ENCODE results near the gene IL12A. TPM values are rescaled to one million over a fixed set of nuclear protein-coding genes. Genes with fewer than 3 reads are reported as not detected.
A peak's percentile ranks its signal among the peaks of the same experiment; 100 is the strongest.

The IL12A gene
- under 0.01 and 0.44 TPM in 2 replicates for total RNA-seq

DNA sequence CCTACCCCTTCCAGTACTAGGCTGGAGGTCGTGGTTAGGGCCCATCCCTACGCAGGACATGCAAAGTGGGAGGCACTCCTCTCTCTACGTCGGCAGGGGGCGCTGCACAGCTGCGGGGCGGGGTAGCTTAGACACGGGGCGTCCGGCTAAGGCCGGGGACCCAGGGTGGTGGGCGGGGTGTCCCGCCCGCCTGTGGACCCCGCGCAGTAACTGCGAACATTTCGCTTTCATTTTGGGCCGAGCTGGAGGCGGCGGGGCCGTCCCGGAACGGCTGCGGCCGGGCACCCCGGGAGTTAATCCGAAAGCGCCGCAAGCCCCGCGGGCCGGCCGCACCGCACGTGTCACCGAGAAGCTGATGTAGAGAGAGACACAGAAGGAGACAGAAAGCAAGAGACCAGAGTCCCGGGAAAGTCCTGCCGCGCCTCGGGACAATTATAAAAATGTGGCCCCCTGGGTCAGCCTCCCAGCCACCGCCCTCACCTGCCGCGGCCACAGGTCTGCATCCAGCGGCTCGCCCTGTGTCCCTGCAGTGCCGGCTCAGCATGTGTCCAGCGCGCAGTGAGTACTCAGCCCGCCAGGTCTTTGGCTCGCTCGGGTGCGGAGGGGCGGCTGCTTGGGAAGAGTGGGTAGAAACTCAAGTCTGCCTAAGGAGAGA, at the start of gene IL12A:
IL12A (plus strand) TSS at position 219 of the 655 bp plus-strand sequence.
- peak; percentile 82 to 85 for DNase-seq (ENCODE audit: low read depth in 2 of 2)

DNA sequence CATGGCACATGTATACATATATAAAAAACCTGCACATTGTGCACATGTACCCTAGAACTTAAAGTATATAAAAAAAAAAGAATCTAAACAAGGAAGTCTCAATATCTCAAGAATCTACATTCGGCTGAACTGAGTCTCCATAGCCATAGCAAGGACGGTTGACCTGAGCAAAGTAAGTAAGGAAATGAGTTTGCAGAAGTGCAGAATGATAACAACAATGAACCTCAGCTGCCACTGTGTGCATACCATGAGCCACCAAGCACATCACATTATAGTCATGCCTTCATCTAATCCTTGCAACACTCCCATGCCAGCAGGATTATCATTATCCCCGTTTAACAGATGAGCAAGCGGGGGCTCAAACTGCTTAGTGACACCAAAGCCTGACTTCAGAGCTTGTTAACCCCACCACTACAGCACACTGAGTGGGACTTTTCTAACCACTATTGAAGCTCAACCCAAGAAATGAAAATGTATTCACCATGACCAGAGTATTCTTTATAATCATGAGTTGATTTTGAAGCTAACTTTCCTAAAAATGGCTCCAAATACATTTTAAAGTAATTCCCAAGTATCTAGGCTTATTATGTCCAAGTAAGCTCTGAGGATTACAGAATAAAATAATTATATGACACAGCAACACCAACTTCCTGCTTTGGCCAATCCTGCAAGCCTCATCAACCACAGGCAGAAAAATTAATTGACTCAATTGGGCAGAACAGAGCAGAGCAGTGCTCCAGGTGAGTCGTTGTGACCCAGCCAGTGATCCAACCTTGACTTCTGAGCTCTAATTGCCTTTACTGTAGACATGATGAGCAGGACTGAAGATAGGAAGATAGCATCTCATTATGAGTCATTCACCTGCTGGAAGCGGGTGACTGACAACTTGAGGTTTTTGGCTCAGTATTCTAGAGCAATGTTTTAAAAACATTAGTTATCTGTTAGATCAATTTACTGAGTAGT, 47.3 kb upstream of the IL12A start:
- no peak for DNase-seq (ENCODE audit: low read depth in 2 of 2)

DNA sequence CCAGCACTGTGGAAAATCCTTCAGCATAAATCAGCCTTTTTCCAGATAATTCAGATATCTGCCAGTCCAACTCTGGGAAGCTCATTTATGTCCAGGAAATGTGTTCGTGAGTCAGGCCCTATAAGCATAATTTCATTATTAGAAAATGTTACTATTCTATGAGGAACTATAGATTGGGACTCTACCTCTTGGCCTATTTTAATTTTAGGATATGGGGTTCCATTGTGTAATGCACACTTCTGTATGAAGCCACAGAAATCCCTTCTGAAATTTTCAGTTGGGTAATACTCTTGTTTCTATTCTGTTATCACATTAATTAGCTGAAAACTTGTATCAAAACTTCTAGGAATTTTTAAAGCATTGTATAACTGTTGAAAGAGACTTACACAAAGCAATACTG, 43.9 kb upstream of the IL12A start:
- DNase-seq (ENCODE audit: low read depth in 2 of 2) = peak in 1 of 2 donors; percentile 39

DNA sequence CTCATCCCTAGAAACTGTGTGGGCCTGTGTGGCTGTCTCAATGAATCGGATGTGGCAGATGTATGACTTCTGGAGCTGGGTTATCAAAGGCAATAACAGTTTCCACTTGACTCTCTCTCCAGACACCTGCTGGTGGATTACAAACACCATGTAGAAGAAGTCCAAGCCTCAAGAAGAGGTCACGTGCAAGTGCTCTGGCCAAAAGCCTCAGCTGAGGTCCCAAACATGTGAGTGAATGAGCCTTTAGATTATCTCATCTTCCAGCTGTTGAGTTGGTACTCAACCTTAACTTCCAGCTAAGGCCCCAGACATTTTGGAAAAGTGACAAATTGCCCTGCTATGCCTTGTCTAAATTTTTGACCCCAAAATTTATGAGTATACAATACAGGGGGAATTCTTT, 42.7 kb upstream of the IL12A start:
- no peak for DNase-seq (ENCODE audit: low read depth in 2 of 2)

DNA sequence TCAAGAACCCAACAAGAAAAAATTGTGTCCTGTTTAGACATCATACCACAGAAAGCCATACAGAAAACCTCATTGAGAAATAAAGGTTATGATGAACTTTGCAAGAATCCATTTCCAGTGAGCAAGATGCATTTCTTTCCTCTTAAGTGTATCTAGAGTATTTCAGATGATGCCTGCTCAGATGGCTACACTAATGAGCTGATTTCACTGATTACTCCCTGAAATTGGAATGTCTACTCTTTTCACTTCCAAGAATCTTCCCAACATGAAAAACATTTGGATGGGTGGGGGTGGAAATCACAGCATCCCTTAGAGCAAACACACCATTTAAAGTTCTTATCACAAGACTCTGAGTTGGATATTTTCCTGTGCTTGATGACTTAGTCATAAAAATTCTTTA, 41.4 kb upstream of the IL12A start:
- peak in 1 of 2 donors; percentile 22 for DNase-seq (ENCODE audit: low read depth in 2 of 2)

DNA sequence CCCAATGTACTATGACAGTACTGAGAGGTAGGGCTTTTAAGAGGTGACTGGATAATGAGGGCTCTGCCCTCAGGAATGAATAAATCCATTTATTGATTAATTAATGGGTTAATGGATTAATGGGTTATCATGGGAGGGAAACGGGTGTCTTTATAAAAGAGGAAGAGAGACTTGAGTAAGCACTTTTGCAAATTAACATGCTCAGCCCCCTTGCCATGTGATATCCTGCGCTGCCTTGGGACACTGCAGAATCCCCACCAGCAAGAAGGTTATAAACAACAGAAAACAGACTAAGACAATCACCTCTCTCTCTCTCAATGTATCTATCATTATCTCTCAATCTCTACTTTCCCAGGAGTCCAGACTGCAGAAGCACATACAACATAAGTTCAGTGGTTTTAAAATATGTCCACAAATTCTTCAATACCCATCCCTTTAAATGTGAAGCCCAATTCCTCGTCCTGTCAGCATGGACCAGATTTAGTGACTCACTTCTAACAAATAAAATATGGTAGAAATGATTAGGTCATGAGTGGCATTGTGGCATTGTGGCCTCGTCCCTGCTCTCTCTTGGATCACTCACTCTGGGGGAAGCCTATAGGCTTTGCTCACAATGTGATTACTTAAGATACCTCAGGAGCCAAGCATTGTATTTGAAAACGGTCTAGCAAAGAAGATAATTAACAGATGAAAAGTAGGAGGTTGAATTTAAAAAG, 40.0 kb upstream of the IL12A start:
- no peak for DNase-seq (ENCODE audit: low read depth in 2 of 2)

DNA sequence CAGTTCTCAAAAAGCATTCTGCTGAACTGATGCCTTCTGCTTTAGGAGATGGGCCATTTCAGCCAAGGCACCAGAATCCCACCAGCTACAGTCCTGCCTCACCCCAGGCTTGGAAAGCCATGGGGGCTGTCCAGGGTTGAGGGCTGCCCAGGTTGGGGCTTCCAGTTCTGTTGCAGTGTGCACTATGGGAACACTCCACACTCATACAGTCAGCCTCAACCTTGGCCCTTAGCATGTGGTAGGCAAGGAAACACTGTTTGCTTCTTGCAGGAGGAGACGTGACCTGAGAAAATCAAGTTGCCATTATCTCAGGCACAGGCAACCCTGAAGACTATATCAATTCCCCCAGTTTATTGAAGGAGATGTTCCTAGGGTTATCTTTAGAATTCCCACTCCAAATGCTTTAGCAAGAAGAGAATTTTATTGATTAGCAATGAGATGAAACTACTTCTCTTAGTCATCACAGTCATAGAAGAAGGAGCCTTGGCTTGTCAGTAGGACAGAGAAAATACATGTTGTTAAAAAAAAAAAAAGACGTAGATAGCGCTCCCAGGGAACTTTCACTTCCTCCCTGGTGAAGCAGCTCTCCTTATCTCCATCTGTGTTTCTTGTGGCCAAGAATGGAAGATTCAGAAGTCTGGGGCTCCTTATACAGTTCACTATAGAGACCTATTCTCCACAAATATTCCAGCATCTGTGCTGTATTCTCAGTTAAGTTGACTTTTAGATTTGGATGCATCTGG, 38.3 kb upstream of the IL12A start:
- no peak for DNase-seq (ENCODE audit: low read depth in 2 of 2)

DNA sequence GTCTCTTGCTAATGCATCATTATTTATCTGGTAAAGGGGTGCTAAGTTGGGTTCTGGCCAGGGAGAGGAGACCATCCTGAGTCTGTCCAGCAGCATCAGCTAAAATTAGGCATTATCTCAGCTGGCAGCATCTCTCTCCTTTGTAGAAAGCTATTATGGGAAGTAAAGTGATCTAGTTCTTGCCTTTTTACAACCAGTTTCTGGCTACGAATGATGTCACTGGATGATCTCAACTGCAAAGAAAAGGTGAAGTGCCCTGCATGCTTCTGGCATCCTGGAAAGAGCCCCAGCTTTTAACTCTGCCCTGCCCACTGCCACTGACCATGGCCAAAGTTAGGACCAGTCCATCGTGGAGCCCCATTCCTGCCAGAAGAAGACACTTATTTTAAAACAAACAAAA, 37.1 kb upstream of the IL12A start:
- no peak for DNase-seq (ENCODE audit: low read depth in 2 of 2)

DNA sequence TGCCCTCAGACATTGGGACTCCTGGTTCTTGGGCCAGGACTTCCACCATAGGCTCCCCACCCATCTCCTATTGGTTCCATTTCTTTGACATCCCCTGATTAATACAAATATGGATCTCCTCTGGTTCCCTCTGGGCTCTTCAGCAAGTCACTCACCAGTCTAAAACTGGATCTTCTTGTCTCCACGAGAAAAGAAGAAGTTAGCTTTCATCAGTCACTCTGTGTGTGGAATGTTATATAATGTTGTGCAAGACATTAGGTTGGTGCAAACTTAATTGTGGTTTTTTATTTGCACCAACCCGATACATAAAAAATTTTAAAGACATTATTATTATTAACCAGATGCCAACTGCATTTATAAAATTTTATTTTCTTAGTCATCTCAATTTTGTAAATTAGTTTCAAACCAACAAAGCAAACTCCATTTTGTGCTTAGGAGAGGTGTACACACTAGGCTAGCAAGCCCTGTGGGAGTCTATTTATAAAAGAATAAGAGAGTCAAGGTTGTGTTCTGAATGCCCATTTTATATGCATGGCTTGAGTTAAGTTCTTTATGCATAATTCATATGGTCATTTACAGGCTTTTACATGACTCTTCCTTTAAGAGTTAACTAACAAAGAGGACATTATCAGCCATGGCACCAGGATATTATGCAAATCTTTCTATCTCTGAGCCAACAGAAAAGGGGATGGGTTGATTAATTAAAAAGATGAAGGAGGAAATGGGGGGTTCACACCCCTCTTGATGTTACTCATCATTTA, 35.1 kb upstream of the IL12A start:
- no peak for DNase-seq (ENCODE audit: low read depth in 2 of 2)

DNA sequence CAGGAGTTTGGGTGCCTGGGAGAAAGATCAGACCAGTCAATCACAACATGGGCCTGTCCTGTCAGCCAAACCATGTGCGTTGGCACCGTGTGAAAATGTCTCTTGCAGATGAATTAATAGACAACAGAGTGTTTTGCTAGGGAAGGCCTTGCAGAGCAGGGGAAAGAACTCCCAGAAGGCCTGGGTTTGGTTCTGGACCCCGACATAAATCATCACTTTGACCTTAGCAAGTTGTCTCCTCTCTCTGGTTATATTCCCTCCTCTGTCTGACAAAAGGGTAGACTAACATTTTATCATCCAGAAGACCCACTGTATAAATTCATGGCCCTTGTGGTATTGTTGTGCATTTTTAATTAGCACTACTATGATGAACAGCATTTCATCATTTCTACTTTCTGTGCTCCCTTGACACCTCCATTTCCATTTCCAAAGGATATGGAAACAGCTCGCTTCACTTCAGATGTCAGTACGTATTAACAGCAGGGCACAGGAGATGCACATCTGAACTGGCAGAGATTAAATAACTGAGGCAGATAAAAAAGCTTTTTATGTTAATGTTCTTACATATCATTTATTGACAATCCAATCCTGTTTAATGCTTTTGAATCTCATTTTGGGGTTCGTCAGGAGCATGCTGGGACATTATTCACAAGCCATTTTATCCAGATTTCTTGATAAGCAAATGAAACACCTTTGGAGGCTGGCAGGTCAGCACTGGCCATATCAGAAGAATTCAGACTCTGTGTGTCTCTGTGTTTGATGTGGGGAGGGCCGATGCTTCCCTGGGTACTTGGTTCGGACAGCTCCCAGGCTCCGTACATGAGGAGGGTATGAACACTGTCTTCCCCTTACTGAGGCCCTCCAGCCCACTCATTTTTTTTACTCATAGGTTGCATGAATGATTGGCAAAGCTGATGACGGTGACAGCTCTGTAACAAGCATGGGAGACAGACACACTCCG, 28.2 kb upstream of the IL12A start:
- no peak for DNase-seq (ENCODE audit: low read depth in 2 of 2)

DNA sequence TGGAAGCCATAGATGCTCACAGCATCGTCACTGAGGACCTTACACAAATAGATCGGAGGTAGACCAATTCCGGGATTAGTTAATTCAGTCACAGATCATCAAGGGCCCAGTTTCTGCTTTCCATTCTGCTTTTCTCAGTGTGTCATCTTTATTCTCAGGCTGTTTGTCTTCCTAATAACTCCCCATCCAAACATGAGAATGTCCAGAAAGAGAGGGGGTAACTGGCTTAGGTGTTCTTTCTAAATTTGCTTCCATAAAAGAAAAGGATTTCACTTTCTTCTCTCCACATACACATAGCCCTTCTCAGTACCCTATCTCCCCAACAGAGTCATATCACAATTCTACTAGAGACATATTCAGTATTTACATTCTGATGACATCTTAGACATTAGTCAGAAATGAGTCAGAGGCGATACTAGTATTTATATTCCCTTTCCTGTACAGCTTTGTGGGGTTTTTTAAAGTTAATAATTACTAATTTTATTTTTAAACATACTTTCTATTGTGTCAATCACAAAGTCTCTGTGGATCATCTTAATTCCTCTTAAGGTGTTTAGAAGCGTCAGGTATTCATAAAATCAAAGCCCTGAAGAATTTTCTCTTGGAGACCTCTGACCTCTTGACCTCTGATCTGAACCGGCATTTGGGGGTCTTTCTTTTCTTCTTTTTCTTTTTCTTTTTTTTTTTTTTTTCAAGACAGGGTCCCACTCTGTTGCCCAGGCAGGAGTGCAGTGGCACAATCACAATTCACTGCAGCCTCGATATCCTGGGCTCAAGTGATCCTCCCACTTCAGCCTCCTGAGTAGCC, 24.3 kb upstream of the IL12A start:
- peak in 1 of 2 donors; percentile 72 for DNase-seq (ENCODE audit: low read depth in 2 of 2)

DNA sequence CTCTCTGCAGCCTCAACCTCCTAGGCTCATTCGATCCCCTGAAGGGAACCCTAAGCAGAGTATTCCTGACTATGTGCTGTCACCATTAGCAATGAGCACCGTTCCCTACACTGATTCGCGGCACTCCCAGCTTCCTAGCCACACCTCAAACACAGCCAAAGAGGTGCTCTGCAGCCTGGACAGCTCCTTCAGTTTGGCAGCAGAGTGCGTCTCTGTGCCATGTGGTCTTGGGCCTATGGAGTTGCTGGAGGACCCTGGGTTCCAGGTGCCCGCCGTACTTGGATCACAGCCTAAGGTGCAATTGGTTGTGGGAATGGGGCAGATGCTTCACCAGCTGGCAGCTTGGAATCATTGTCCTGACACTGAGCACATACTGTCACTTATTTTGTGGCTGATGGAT, 17.3 kb upstream of the IL12A start:
- no peak for DNase-seq (ENCODE audit: low read depth in 2 of 2)

DNA sequence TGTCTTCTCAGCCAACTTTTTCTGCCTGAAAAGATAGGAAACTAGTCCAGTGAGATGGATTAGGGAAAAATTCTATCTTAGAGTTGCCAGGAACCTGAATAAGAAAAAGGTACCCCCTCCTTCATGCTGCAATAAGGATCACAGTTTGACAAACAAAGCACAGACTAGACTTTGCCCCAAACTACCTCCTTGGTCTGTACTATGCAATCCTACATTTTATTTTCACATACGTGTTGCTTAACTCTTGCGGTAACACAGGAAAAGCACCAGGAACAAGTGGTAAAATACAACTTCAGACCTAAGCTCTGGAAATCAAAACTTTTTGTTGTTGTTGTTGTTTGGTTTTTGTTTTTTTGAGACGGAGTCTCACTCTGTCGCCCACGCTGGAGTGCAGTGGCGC, 11.3 kb upstream of the IL12A start:
- no peak for DNase-seq (ENCODE audit: low read depth in 2 of 2)

DNA sequence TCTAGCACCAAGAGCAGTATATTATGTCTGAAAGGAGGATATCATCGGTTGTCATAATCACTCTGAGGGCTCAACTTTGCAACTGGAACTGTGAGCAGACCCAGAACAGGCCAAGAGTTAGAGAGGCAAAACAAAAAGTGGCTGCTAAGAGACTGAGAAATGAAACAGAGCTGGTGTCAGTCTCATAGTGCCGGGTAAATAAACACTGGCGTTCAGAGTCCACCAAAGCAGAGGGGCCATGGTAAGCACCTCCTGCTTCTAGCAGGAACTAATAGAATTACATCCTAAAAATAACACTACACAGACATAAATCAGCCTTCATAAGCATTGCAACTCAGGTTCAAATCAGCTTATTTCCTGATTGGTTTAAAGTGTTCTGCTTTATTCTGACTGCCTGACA, 10.3 kb upstream of the IL12A start:
- DNase-seq (ENCODE audit: low read depth in 2 of 2) = peak; percentile 21 to 43

DNA sequence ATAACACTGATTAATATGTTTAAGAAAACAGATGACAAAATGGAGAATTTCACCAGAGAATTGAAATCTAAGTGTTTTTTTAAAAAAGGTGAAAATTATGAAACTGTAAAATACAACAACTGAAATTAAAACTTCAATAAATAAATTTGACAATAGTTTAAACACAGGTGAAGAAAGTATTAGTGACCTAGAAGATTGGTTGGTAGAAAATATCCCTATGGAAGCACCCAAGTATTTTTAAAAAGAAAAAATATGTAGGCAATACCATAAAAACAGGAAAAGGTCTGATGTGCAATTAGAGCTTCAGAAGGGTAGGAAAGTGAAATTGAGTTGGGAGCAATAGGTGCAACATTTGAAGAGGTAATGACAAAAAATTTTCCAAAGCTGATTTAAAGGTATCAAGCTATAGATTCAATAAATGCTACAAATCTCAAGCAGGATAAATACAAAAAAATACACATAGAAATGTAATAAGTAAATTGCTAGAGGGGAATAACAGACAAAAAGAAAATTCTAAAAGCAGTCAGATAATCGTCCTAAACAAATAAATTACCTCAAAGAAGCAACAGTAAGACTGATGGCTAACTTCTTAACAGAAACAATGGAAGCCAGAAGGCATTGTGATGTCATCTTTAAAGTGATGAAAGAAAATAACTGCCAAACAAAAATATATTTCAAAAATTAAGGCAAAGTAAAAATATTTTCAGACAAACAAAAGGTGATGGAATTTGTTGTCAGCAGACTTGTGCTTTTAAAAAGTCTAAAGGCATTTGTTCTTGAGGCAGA, 9.5 kb upstream of the IL12A start:
- DNase-seq (ENCODE audit: low read depth in 2 of 2) = no peak

DNA sequence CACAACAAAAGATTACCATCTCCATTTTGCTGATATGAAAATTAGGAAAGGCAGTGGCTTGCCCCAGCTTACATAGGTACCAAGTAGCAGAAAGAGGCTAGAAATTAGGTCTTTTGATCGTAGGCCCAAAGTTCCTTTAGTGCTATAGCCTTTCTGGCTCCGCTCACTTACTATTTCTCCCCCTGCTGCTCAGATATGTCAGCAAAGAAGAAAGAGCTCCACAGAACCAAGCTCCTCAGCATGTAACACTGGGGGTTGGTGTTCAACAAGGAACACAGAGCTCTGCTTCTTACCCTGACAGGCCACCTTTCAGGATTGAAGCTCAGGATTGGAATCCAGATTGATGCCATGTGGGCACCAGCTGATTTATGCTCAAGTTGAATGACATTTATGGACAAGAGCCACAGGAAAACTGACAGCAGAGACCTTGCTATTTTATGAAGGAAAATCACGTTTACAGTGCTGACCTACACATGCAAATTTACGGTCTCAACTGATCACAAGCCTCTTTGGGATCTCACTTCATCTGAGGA, 6.1 kb upstream of the IL12A start:
- no peak for DNase-seq (ENCODE audit: low read depth in 2 of 2)

DNA sequence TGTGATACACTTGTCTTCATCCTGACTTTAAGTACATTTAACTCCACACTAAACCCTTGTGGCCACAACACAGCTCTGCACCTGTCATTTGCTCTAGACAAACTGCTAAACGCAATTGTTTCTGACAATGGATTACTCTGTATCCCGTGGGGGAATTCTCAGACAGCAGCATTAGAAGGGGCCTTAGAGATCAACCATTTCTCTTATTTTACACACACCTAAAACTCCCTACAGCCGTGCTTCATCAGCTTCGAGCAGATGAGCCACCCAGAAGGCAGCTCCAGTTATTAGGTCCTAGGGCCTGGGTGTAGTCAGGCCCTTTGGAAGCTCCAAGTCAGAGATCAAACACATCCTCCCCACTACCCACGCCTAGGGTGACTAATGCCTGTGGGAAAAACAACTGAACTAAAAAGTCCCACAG, 1.3 kb upstream of the IL12A start:
- peak in 1 of 2 donors; percentile 54 for DNase-seq (ENCODE audit: low read depth in 2 of 2)
